IMR-90 (cell line): ENCODE results near the gene MISP3. TPM values are rescaled to one million over a fixed set of nuclear protein-coding genes. Genes with fewer than 3 reads are reported as not detected.

Experiments
- ATAC-seq: fragments of 200-7000 bp; cut with Tn5 transposase; 2 replicates; pipeline ENCODE4 v1.9.1; 2020; ENCODE audit warnings: low read depth, mild to moderate bottlenecking, moderate library complexity
- BruUV-seq: library from RNA; stranded (reverse); fragments of 400-500 nt; replicated peaks from 2 replicates; lab custom pipeline; 2021; lab: Mats Ljungman, UMichigan
- CTCF ChIA-PET: fragments of 300-600 bp; formaldehyde crosslinking; extraction: SDS; loops from one replicate; lab custom pipeline; 2021; ENCODE audit warnings: antibody characterized with exemption; lab: Yijun Ruan, JAX
- POLR2A ChIA-PET: fragments of 300-600 bp; sonication (Branson Sonifier 250); formaldehyde crosslinking; loops from one replicate; lab custom pipeline; 2022; ENCODE audit warnings: antibody characterized with exemption; ENCODE audit not compliant: unreplicated experiment; lab: Charles Lee
- DNase-seq: peaks from one replicate; pipeline ENCODE4 v3.0.0; 2013
- H2AFZ ChIP-seq: replicated peaks from 2 replicates; pipeline ENCODE3; 2013; ENCODE audit warnings: low read length, mild to moderate bottlenecking; ENCODE audit not compliant: poor library complexity
- H2AK5ac ChIP-seq: 2 replicates; pipeline ENCODE4 v1.6.1; 2013; ENCODE audit warnings: low read depth, low read length, inconsistent platforms
- H2AK9ac ChIP-seq: replicated peaks from 2 replicates; pipeline ENCODE3; 2013; ENCODE audit warnings: mild to moderate bottlenecking, low read depth, low read length, moderate library complexity; ENCODE audit not compliant: poor library complexity
- H2BK120ac ChIP-seq: 2 replicates; pipeline ENCODE4 v1.6.1; 2013; ENCODE audit warnings: low read depth, low read length, inconsistent platforms
- H2BK15ac ChIP-seq: 3 replicates; pipeline ENCODE4 v1.6.1; 2013; ENCODE audit warnings: low read depth, low read length, inconsistent platforms
- H2BK20ac ChIP-seq: 2 replicates; pipeline ENCODE4 v1.6.1; 2013; ENCODE audit warnings: low read depth, mild to moderate bottlenecking, inconsistent platforms, low read length, moderate library complexity
- H2BK5ac ChIP-seq: 2 replicates; pipeline ENCODE4 v1.6.1; 2013; ENCODE audit warnings: mild to moderate bottlenecking, low read depth, low read length, inconsistent platforms; ENCODE audit not compliant: poor library complexity, severe bottlenecking
- H3K14ac ChIP-seq: replicated peaks from 2 replicates; pipeline ENCODE4 v1.6.1; 2013; ENCODE audit warnings: low read depth, low read length, inconsistent platforms
- H3K18ac ChIP-seq: 2 replicates; pipeline ENCODE4 v1.6.1; 2013; ENCODE audit warnings: low read depth, low read length, control low read depth
- H3K23ac ChIP-seq: 2 replicates; pipeline ENCODE4 v1.6.1; 2013; ENCODE audit warnings: low read depth, low read length, inconsistent platforms
- H3K27ac ChIP-seq: 2 replicates; pipeline ENCODE4 v1.5.1; 2013; ENCODE audit warnings: mild to moderate bottlenecking, control low read depth, low read length; ENCODE audit not compliant: insufficient read depth
- H3K27me3 ChIP-seq: 2 replicates; pipeline ENCODE4 v1.6.1; 2013; ENCODE audit warnings: low read length; ENCODE audit not compliant: control insufficient read depth, insufficient read depth
- H3K36me3 ChIP-seq: 2 replicates; pipeline ENCODE4 v1.6.1; 2013; ENCODE audit warnings: low read length, mixed read lengths; ENCODE audit not compliant: control insufficient read depth, insufficient read depth
- H3K4ac ChIP-seq: 2 replicates; pipeline ENCODE4 v1.6.1; 2013; ENCODE audit warnings: low read depth, low read length, inconsistent platforms
- H3K4me1 ChIP-seq: 2 replicates; pipeline ENCODE4 v1.6.1; 2013; ENCODE audit warnings: low read length, mixed read lengths; ENCODE audit not compliant: control insufficient read depth, insufficient read depth
- H3K4me2 ChIP-seq: 2 replicates; pipeline ENCODE4 v1.6.1; 2013; ENCODE audit warnings: low read depth, mild to moderate bottlenecking, control low read depth, low read length, moderate library complexity
- H3K4me3 ChIP-seq: 2 replicates; pipeline ENCODE4 v1.5.1; 2013; ENCODE audit warnings: low read depth, mild to moderate bottlenecking, control low read depth, low read length, moderate library complexity; ENCODE audit not compliant: insufficient read depth
- H3K56ac ChIP-seq: 2 replicates; pipeline ENCODE4 v1.6.1; 2013; ENCODE audit warnings: low read length, inconsistent platforms; ENCODE audit not compliant: insufficient read depth; ENCODE audit errors: extremely low read depth
- H3K79me1 ChIP-seq, 2 experiments: 2 replicates each; pipeline ENCODE4 v1.6.1; 2013; ENCODE audit warnings: low read length in 2 of 2, inconsistent platforms in 1 of 2, low read depth in 1 of 2
- H3K9ac ChIP-seq: 2 replicates; pipeline ENCODE4 v1.6.1; 2013; ENCODE audit warnings: low read depth, low read length, control low read depth
- H3K9me1 ChIP-seq: 2 replicates; pipeline ENCODE4 v1.6.1; 2013; ENCODE audit warnings: low read length, inconsistent platforms; ENCODE audit not compliant: insufficient read depth
- H3K9me3 ChIP-seq: 2 replicates; pipeline ENCODE4 v1.6.1; 2013; ENCODE audit warnings: low read length; ENCODE audit not compliant: control insufficient read depth, insufficient read depth
- H4K20me1 ChIP-seq: 2 replicates; pipeline ENCODE4 v1.6.1; 2013; ENCODE audit warnings: low read length, inconsistent platforms; ENCODE audit not compliant: insufficient read depth
- H4K5ac ChIP-seq: 2 replicates; pipeline ENCODE4 v1.6.1; 2013; ENCODE audit warnings: mild to moderate bottlenecking, low read depth, low read length, control low read depth
- H4K8ac ChIP-seq, 2 experiments: 2 replicates each; pipeline ENCODE4 v1.6.1; 2013; ENCODE audit warnings: low read depth in 2 of 2, low read length in 2 of 2, control low read depth in 1 of 2, inconsistent platforms in 1 of 2
- H4K91ac ChIP-seq: 2 replicates; pipeline ENCODE4 v1.6.1; 2013; ENCODE audit warnings: low read depth, low read length, inconsistent platforms; ENCODE audit not compliant: insufficient read depth
- USF2 ChIP-seq: fragments of 150-350 bp; IDR thresholded peaks from 2 replicates; pipeline ENCODE4 v1.6.1; 2017; ENCODE audit warnings: mild to moderate bottlenecking, antibody characterized with exemption, low read length, low read depth
- WGBS, 2 experiments: methylation state at CpG; one replicate each; pipeline versions ENCODE4 v1.1.5 to v1.1.7; 2013; ENCODE audit warnings: missing lambda C conversion rate in 2 of 2; ENCODE audit not compliant: insufficient read length in 1 of 2; ENCODE audit errors: extremely low coverage in 2 of 2; 5-methylcytosine and 5-hydroxymethylcytosine counted together
- dilution Hi-C: fragments of 300-500 bp; cut with HindIII; formaldehyde crosslinking; loops from one replicate; pipeline ENCODE4 v1.14.3; 2018; ENCODE audit warnings: low sequenced_read_pairs; ENCODE audit not compliant: unreplicated experiment
- in situ Hi-C: fragments of 300-500 bp; cut with MboI; formaldehyde crosslinking; loops from 3 replicates; pipeline ENCODE4 v1.14.3; 2019; ENCODE audit warnings: low sequenced_read_pairs, inconsistent platforms, mixed read lengths
- intact Hi-C: fragments of 100-400 bp; cut with micrococcal nuclease; formaldehyde crosslinking; loops from 2 replicates; pipeline ENCODE4 v1.10.0; 2022
- polyA plus RNA-seq, 3 experiments: library from polyadenylated mRNA; depleted of rRNA; stranded (reverse); fragments of >200 nt; gene quantifications; 2 replicates each; pipeline ENCODE4 v1.2.3, GENCODE V29; 2012; ENCODE audit warnings: low replicate concordance in 1 of 3
- total RNA-seq: library from RNA; depleted of rRNA; stranded (reverse); fragments of >200 nt; gene quantifications from 2 replicates; pipeline ENCODE4 v1.2.3, GENCODE V29; 2012

MISP3 gene
- total and polyA plus RNA-seq, 2 of the 4 experiments (the other 2 are of a cell fraction), result under 0.01 to 0.68 TPM

- Histone ChIP-seq H3K23ac (no peak overlapping the region), H3K27me3 (peaks cover 15% of the 10 kb centered on the region; the same call in 1 of the 2 replicates), H2AK5ac (no peak overlapping the region), H3K4me1 (peaks cover 1% of the 10 kb centered on the region; the same call in 1 of the 2 replicates), H3K27ac (no peak overlapping the region), H4K5ac (no peak overlapping the region), H3K18ac (no peak overlapping the region), H3K4me2 (no peak overlapping the region), H2BK20ac (no peak overlapping the region), H2AFZ (no peak overlapping the region), H2BK15ac (no peak overlapping the region), H4K8ac (no peak overlapping the region), H4K20me1 (no peaks in the 10 kb centered on the region), H2AK9ac (no peak overlapping the region), H3K9ac (no peak overlapping the region), H3K4ac (no peak overlapping the region), H3K56ac (no peak overlapping the region), H3K4me3 (no peak overlapping the region), H2BK5ac (no peak overlapping the region), H3K9me1 (no peaks in the 10 kb centered on the region), H2BK120ac (no peak overlapping the region), H3K79me1 (no peaks in the 10 kb centered on the region), H3K14ac (no peak overlapping the region), H3K9me3 (peaks cover 2% of the 10 kb centered on the region; the same call in 1 of the 2 replicates), H3K36me3 (no peaks in the 10 kb centered on the region), H4K91ac (no peak overlapping the region)
- in situ Hi-C loops (no loop called here), intact Hi-C loops (no loop called here), dilution Hi-C loops (no loop called here)
- BruUV-seq, result no TSS peak
- ATAC-seq (no peak), DNase-seq (no peak)
- WGBS, 2 experiments, result no CpG with 5 or more reads among the region's 3 CpGs
- CTCF ChIA-PET, result interaction anchor here (0.5 kb wide), 1 partner anchor 92 kb away, joined by 3 read pairs; no protein-coding TSS in a partner anchor
- POLR2A ChIA-PET, result no interaction called here
- TF ChIP-seq USF2, result no peak
These were observed 19.6 kb upstream of the MISP3 start for GRCh38 chr19:14053032-14053431.
